WTC11 (cell line): ENCODE data around the gene NEXMIF. TPM values are rescaled to one million over a fixed set of nuclear protein-coding genes. Genes with fewer than 3 reads are reported as not detected.

Experiments
- ATAC-seq: fragments of 200-7000 bp; cut with Tn5 transposase; 2 replicates; pipeline ENCODE4 v1.10.0; 2021; ENCODE audit warnings: mild to moderate bottlenecking, moderate library complexity
- CTCF ChIA-PET: fragments of 300-600 bp; sonication (Branson Sonifier 250); formaldehyde crosslinking; loops from one replicate; lab custom pipeline; 2021; ENCODE audit warnings: antibody characterized with exemption; lab: Charles Lee
- POLR2A ChIA-PET: fragments of 350-600 bp; sonication (Branson Sonifier 250); formaldehyde crosslinking; loops from one replicate; lab custom pipeline; 2021; ENCODE audit warnings: antibody characterized with exemption; lab: Charles Lee
- DNase-seq: peaks from one replicate; pipeline ENCODE4 v3.0.0; 2021; ENCODE audit warnings: low spot score
- H3K27ac Mint-ChIP-seq: 2 replicates; pipeline ENCODE4 v1.8.0; 2021; ENCODE audit warnings: mixed read lengths
- H3K27me3 Mint-ChIP-seq: 2 replicates; pipeline ENCODE4 v1.8.0; 2021; ENCODE audit warnings: low read depth, mild to moderate bottlenecking, moderate library complexity, mixed read lengths
- H3K36me3 Mint-ChIP-seq: 2 replicates; pipeline ENCODE4 v1.8.0; 2021; ENCODE audit warnings: mixed read lengths
- H3K4me1 Mint-ChIP-seq: 2 replicates; pipeline ENCODE4 v1.8.0; 2022; ENCODE audit warnings: mixed read lengths
- H3K4me3 Mint-ChIP-seq: 2 replicates; pipeline ENCODE4 v1.8.0; 2021; ENCODE audit warnings: mild to moderate bottlenecking, moderate library complexity, mixed read lengths
- H3K9me3 Mint-ChIP-seq: 2 replicates; pipeline ENCODE4 v1.8.0; 2021; ENCODE audit warnings: mixed read lengths
- CREB1 ChIP-seq: sonication (generic); formaldehyde crosslinking; IDR thresholded peaks from 2 replicates; pipeline ENCODE4 v1.8.0; 2023; ENCODE audit warnings: mild to moderate bottlenecking, missing genetic modification reagents
- CREM ChIP-seq: sonication (generic); formaldehyde crosslinking; IDR thresholded peaks from 2 replicates; pipeline ENCODE4 v1.8.1; 2022; ENCODE audit warnings: mild to moderate bottlenecking, missing genetic modification reagents, moderate library complexity
- ELF4 ChIP-seq: sonication (generic); formaldehyde crosslinking; IDR thresholded peaks from 2 replicates; pipeline ENCODE4 v1.8.1; 2022; ENCODE audit warnings: low read depth, mild to moderate bottlenecking, moderate library complexity, missing genetic modification reagents
- FOXJ3 ChIP-seq: sonication (generic); formaldehyde crosslinking; IDR thresholded peaks from 2 replicates; pipeline ENCODE4 v1.9.0; 2021; ENCODE audit warnings: missing genetic modification reagents, mild to moderate bottlenecking, borderline replicate concordance
- FOXK1 ChIP-seq: sonication (generic); formaldehyde crosslinking; IDR thresholded peaks from 2 replicates; pipeline ENCODE4 v1.8.0; 2022; ENCODE audit warnings: mild to moderate bottlenecking, moderate library complexity, missing genetic modification reagents
- JUN ChIP-seq: sonication (generic); formaldehyde crosslinking; IDR thresholded peaks from 2 replicates; pipeline ENCODE4 v1.8.0; 2023; ENCODE audit warnings: mild to moderate bottlenecking, missing genetic modification reagents
- MXD4 ChIP-seq: fragments of 250-450 bp; sonication (Bioruptor Pico); IDR thresholded peaks from 2 replicates; pipeline ENCODE4 v1.8.0; 2021; ENCODE audit warnings: mild to moderate bottlenecking, moderate library complexity, borderline replicate concordance
- NFE2L1 ChIP-seq: sonication (generic); formaldehyde crosslinking; IDR thresholded peaks from 2 replicates; pipeline ENCODE4 v1.8.1; 2023; ENCODE audit warnings: missing genetic modification reagents
- NFYB ChIP-seq: sonication (generic); formaldehyde crosslinking; conservative IDR thresholded peaks from 2 replicates; pipeline ENCODE4 v1.8.0; 2022; ENCODE audit warnings: low read depth, missing genetic modification reagents
- PRRX2 ChIP-seq: fragments of 250-450 bp; sonication (Bioruptor Pico); IDR thresholded peaks from 2 replicates; pipeline ENCODE4 v1.8.0; 2021; ENCODE audit warnings: mild to moderate bottlenecking
- TCF7 ChIP-seq: sonication (generic); formaldehyde crosslinking; IDR thresholded peaks from 2 replicates; pipeline ENCODE4 v1.8.0; 2022; ENCODE audit warnings: mild to moderate bottlenecking, low read depth, missing genetic modification reagents, moderate library complexity
- ZNF219 ChIP-seq: sonication (generic); formaldehyde crosslinking; IDR thresholded peaks from 2 replicates; pipeline ENCODE4 v1.8.0; 2023; ENCODE audit warnings: missing genetic modification reagents, mild to moderate bottlenecking, borderline replicate concordance
- ZNF232 ChIP-seq: sonication (generic); formaldehyde crosslinking; IDR thresholded peaks from 2 replicates; pipeline ENCODE4 v1.8.0; 2022; ENCODE audit warnings: mild to moderate bottlenecking, missing genetic modification reagents
- ZNF317 ChIP-seq: sonication (generic); formaldehyde crosslinking; IDR thresholded peaks from 2 replicates; pipeline ENCODE4 v1.8.1; 2023; ENCODE audit warnings: low read depth, mild to moderate bottlenecking, moderate library complexity, missing genetic modification reagents, borderline replicate concordance
- ZNF396 ChIP-seq: fragments of 250-450 bp; sonication (Bioruptor Pico); IDR thresholded peaks from 2 replicates; pipeline ENCODE4 v1.8.0; 2021; ENCODE audit warnings: mild to moderate bottlenecking, moderate library complexity, borderline replicate concordance
- ZNF423 ChIP-seq: fragments of 250-450 bp; sonication (Bioruptor Pico); IDR thresholded peaks from 2 replicates; pipeline ENCODE4 v2.1.2; 2022; ENCODE audit warnings: mild to moderate bottlenecking, moderate library complexity
- ZNF671 ChIP-seq: fragments of 250-450 bp; sonication (Bioruptor Pico); IDR thresholded peaks from 2 replicates; pipeline ENCODE4 v1.8.0; 2021; ENCODE audit warnings: mild to moderate bottlenecking
- total RNA-seq: library from RNA; stranded (reverse); gene quantifications from 3 replicates; pipeline ENCODE4 v1.2.3, GENCODE V29; 2021
- TF ChIP-seq, protein P1 (sequence below): sonication (generic); formaldehyde crosslinking; IDR thresholded peaks from 2 replicates; pipeline ENCODE4 v1.8.1; 2023; ENCODE audit warnings: mild to moderate bottlenecking, moderate library complexity, missing genetic modification reagents
- TF ChIP-seq, protein P2 (sequence below): sonication (generic); formaldehyde crosslinking; IDR thresholded peaks from 2 replicates; pipeline ENCODE4 v1.8.0; 2023; ENCODE audit warnings: missing genetic modification reagents
- TF ChIP-seq, protein P3 (sequence below): fragments of 250-450 bp; sonication (Bioruptor Pico); IDR thresholded peaks from 2 replicates; pipeline ENCODE4 v1.9.0; 2021; ENCODE audit warnings: mild to moderate bottlenecking
- TF ChIP-seq, protein P4 (sequence below): sonication (generic); formaldehyde crosslinking; IDR thresholded peaks from 2 replicates; pipeline ENCODE4 v1.8.1; 2023; ENCODE audit warnings: mild to moderate bottlenecking, missing genetic modification reagents, moderate library complexity
- TF ChIP-seq, protein P5 (sequence below): sonication (generic); formaldehyde crosslinking; IDR thresholded peaks from 2 replicates; pipeline ENCODE4 v1.8.0; 2022; ENCODE audit warnings: mild to moderate bottlenecking, missing genetic modification reagents

NEXMIF gene
- total RNA-seq, 1 experiment from 2014 or later: 0.94 TPM

DNA sequence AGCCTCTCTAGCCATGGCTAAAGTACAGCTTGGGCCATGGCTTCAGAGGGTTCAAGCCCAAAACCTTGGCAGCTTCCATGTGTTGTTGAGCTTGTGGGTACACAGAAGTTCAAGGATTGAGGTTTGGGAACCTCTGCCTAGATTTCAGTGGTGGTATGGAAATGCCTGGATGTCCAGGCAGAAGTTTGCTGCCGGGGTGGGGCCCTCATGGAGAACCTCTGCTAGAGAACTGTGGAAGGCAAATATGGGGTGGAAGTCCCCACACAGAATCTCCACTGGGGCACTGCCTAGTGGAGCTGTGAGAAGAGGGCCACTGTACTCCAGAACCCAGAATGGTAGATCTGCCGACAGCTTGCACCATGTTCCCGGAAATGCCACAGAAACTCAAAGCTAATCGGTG is 59.5 kb downstream of the NEXMIF start:
- Mint-ChIP-seq H3K4me1 (no peaks in the 10 kb centered on the region), H3K27me3 (no peaks in the 10 kb centered on the region), H3K9me3 (peaks cover 43% of the 10 kb centered on the region), H3K27ac (no peak overlapping the region), H3K4me3 (no peak overlapping the region)
- no peak for DNase-seq
- ChIA-PET POLR2A (no interaction called here), CTCF (no interaction called here)
- ATAC-seq: no peak
- no peak for TF ChIP-seq ZNF232 (CRISPR knock-in tag)
- no peak for TF ChIP-seq ZNF671
- no peak for TF ChIP-seq ZNF423 (CRISPR knock-in tag)
- no peak for TF ChIP-seq FOXJ3 (CRISPR knock-in tag)
- no peak for TF ChIP-seq PRRX2 (CRISPR knock-in tag)
- TF ChIP-seq ELF4 (CRISPR knock-in tag): no peak
- TF ChIP-seq, protein P1, sequence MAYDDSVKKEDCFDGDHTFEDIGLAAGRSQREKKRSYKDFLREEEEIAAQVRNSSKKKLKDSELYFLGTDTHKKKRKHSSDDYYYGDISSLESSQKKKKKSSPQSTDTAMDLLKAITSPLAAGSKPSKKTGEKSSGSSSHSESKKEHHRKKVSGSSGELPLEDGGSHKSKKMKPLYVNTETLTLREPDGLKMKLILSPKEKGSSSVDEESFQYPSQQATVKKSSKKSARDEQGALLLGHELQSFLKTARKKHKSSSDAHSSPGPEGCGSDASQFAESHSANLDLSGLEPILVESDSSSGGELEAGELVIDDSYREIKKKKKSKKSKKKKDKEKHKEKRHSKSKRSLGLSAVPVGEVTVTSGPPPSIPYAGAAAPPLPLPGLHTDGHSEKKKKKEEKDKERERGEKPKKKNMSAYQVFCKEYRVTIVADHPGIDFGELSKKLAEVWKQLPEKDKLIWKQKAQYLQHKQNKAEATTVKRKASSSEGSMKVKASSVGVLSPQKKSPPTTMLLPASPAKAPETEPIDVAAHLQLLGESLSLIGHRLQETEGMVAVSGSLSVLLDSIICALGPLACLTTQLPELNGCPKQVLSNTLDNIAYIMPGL (CRISPR knock-in tag): no peak
- no peak for TF ChIP-seq NFYB (CRISPR knock-in tag)
- TF ChIP-seq NFE2L1 (CRISPR knock-in tag): no peak
- no peak for TF ChIP-seq TCF7 (CRISPR knock-in tag)
- no peak for TF ChIP-seq CREM (CRISPR knock-in tag)
- no peak for TF ChIP-seq ZNF396 (CRISPR knock-in tag)
- TF ChIP-seq, protein P2, sequence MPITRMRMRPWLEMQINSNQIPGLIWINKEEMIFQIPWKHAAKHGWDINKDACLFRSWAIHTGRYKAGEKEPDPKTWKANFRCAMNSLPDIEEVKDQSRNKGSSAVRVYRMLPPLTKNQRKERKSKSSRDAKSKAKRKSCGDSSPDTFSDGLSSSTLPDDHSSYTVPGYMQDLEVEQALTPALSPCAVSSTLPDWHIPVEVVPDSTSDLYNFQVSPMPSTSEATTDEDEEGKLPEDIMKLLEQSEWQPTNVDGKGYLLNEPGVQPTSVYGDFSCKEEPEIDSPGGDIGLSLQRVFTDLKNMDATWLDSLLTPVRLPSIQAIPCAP (CRISPR knock-in tag): no peak
- TF ChIP-seq ZNF219 (CRISPR knock-in tag): no peak
- TF ChIP-seq, protein P3, sequence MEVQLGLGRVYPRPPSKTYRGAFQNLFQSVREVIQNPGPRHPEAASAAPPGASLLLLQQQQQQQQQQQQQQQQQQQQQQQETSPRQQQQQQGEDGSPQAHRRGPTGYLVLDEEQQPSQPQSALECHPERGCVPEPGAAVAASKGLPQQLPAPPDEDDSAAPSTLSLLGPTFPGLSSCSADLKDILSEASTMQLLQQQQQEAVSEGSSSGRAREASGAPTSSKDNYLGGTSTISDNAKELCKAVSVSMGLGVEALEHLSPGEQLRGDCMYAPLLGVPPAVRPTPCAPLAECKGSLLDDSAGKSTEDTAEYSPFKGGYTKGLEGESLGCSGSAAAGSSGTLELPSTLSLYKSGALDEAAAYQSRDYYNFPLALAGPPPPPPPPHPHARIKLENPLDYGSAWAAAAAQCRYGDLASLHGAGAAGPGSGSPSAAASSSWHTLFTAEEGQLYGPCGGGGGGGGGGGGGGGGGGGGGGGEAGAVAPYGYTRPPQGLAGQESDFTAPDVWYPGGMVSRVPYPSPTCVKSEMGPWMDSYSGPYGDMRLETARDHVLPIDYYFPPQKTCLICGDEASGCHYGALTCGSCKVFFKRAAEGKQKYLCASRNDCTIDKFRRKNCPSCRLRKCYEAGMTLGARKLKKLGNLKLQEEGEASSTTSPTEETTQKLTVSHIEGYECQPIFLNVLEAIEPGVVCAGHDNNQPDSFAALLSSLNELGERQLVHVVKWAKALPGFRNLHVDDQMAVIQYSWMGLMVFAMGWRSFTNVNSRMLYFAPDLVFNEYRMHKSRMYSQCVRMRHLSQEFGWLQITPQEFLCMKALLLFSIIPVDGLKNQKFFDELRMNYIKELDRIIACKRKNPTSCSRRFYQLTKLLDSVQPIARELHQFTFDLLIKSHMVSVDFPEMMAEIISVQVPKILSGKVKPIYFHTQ (CRISPR knock-in tag): no peak
- no peak for TF ChIP-seq FOXK1 (CRISPR knock-in tag)
- TF ChIP-seq CREB1 (CRISPR knock-in tag): no peak
- TF ChIP-seq, protein P4, sequence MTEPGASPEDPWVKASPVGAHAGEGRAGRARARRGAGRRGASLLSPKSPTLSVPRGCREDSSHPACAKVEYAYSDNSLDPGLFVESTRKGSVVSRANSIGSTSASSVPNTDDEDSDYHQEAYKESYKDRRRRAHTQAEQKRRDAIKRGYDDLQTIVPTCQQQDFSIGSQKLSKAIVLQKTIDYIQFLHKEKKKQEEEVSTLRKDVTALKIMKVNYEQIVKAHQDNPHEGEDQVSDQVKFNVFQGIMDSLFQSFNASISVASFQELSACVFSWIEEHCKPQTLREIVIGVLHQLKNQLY: no peak
- no peak for TF ChIP-seq MXD4 (CRISPR knock-in tag)
- TF ChIP-seq JUN: no peak
- TF ChIP-seq, all 79 proteins: peak for 0
- H3K36me3 Mint-ChIP-seq: peaks cover 30% of the 10 kb centered on the region

DNA sequence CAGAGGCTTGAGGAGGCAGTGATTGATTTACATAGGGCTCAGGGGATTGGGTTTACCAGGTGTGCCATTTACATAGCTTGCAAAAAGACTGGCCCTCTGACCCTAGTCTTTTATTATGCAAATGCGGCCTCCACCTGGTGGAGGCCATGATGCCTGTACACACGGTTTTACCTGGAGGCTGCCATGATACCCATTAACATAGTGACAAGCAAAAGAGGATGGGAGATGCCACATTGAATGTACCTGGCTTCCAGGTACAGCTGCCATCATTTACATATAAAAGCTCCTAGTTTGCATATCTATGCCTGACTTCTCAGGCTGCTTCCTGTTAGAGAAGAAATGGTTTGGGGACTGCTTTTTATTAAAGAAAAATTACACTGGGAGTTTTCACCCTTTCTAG is 72.0 kb downstream of the NEXMIF start:
- ATAC-seq (peak; percentile 78), DNase-seq (no peak)
- peaks cover 2% of the 10 kb centered on the region; the same call in 1 of the 2 replicates for H3K4me1 Mint-ChIP-seq
- TF ChIP-seq, protein P5, sequence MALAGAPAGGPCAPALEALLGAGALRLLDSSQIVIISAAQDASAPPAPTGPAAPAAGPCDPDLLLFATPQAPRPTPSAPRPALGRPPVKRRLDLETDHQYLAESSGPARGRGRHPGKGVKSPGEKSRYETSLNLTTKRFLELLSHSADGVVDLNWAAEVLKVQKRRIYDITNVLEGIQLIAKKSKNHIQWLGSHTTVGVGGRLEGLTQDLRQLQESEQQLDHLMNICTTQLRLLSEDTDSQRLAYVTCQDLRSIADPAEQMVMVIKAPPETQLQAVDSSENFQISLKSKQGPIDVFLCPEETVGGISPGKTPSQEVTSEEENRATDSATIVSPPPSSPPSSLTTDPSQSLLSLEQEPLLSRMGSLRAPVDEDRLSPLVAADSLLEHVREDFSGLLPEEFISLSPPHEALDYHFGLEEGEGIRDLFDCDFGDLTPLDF (CRISPR knock-in tag): no peak
- TF ChIP-seq ZNF317 (CRISPR knock-in tag): no peak
- ChIA-PET CTCF (interaction anchor here (0.6 to 1.3 kb wide), 2 partner anchors 71 to 515 kb away, joined by 3 read pairs; no protein-coding TSS in a partner anchor), POLR2A (no interaction called here)
- H3K27me3 Mint-ChIP-seq: peaks cover 4% of the 10 kb centered on the region; the same call in 1 of the 2 replicates
- no peak overlapping the region for H3K4me3 Mint-ChIP-seq
- H3K27ac Mint-ChIP-seq: no peak overlapping the region
- H3K9me3 Mint-ChIP-seq: peaks cover 71% of the 10 kb centered on the region
- H3K36me3 Mint-ChIP-seq: peaks cover 67% of the 10 kb centered on the region
